OCI-LY3 (cell line): ENCODE results near the gene CACNA1B.

ENCODE experiments used
- EZH2phosphoT487 ChIP-seq: fragments of 200-600 bp; shearing (Covaris generic); IDR thresholded peaks from 2 replicates; pipeline ENCODE4 v1.6.1; 2018; ENCODE audit warnings: antibody characterized with exemption, mixed run types, low read depth
- TF ChIP-seq, protein P1 (sequence below): fragments of 200-600, 300-600 bp; sonication (generic); IDR thresholded peaks from 2 replicates; pipeline ENCODE4 v1.5.1; 2014; ENCODE audit warnings: antibody characterized with exemption, low read length, low read depth

DNA sequence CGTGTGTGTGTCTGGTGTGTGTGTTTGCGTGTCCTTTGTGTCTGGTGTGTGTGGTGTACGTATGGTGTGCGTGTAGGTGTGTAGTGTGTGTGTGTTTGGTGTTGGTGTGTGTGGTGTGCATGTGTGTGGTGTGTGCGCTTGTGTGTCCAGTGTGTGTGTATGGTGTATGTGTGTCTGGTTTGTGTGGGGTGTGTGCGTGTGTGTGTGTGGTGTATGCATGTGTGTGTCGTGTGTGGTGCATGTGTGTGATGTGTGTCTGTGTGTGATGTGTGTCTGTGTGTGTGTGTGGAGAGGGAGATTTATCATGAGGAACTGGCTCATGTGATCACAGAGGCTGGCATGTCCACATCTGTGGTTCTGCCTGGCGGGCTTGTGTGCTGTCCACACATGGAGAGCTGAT lies 71.7 kb downstream of the CACNA1B start:
- TF ChIP-seq, protein P1, sequence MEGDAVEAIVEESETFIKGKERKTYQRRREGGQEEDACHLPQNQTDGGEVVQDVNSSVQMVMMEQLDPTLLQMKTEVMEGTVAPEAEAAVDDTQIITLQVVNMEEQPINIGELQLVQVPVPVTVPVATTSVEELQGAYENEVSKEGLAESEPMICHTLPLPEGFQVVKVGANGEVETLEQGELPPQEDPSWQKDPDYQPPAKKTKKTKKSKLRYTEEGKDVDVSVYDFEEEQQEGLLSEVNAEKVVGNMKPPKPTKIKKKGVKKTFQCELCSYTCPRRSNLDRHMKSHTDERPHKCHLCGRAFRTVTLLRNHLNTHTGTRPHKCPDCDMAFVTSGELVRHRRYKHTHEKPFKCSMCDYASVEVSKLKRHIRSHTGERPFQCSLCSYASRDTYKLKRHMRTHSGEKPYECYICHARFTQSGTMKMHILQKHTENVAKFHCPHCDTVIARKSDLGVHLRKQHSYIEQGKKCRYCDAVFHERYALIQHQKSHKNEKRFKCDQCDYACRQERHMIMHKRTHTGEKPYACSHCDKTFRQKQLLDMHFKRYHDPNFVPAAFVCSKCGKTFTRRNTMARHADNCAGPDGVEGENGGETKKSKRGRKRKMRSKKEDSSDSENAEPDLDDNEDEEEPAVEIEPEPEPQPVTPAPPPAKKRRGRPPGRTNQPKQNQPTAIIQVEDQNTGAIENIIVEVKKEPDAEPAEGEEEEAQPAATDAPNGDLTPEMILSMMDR: no peak
- TF ChIP-seq EZH2phosphoT487: no peak
